IgD-negative memory B cell (primary cell): ENCODE data around the gene PPL. TPM values are rescaled to one million over a fixed set of nuclear protein-coding genes. Genes with fewer than 3 reads are reported as not detected.

ENCODE experiments used
- H3K27ac Mint-ChIP-seq, 3 donors: one replicate each; pipeline ENCODE4 v1.8.0; 2020 to 2022; ENCODE audit warnings: mild to moderate bottlenecking in 3 of 3, mixed read lengths in 3 of 3, moderate library complexity in 1 of 3
- H3K27me3 Mint-ChIP-seq: one replicate; pipeline ENCODE4 v1.8.0; 2021; ENCODE audit warnings: mixed read lengths
- H3K36me3 Mint-ChIP-seq: one replicate; pipeline ENCODE4 v1.8.0; 2020; ENCODE audit warnings: mild to moderate bottlenecking, mixed read lengths
- H3K4me1 Mint-ChIP-seq, 3 donors: one replicate each; pipeline ENCODE4 v1.8.0; 2020 to 2022; ENCODE audit warnings: mixed read lengths in 3 of 3, mild to moderate bottlenecking in 1 of 3
- H3K4me3 Mint-ChIP-seq, 4 donors: one replicate each; pipeline ENCODE4 v1.8.0; 2020 to 2022; ENCODE audit warnings: mild to moderate bottlenecking in 4 of 4, mixed read lengths in 4 of 4, moderate library complexity in 3 of 4
- H3K9me3 Mint-ChIP-seq, 3 donors: one replicate each; pipeline ENCODE4 v1.8.0; 2020 to 2021; ENCODE audit warnings: mixed read lengths in 3 of 3, mild to moderate bottlenecking in 1 of 3
- polyA plus RNA-seq: library from polyadenylated mRNA; unstranded; fragments of 300-500 nt; fragmentation: Illumina TruSeq; gene quantifications from one replicate; pipeline ENCODE4 v1.2.3, GENCODE V29; 2021

Gene PPL
- polyA plus RNA-seq, 1 donor from 2014 or later: 0.55 TPM

GRCh38 chr16:4894276-4895150 lies 42.4 kb downstream of the PPL start:
- no peaks in the 10 kb centered on the region for H3K36me3 Mint-ChIP-seq
- peaks cover 0 to 3% (median 0%) of the 10 kb centered on the region in 3 donors for H3K4me1 Mint-ChIP-seq
- peaks cover 0 to 6% (median 3%) of the 10 kb centered on the region in 3 donors for H3K9me3 Mint-ChIP-seq
- no peak overlapping the region for H3K4me3 Mint-ChIP-seq
- H3K27me3 Mint-ChIP-seq: no peaks in the 10 kb centered on the region
- no peak overlapping the region for H3K27ac Mint-ChIP-seq

GRCh38 chr16:4893103-4893862 lies 43.7 kb downstream of the PPL start:
- Mint-ChIP-seq H3K4me3 (no peak overlapping the region), H3K9me3 (peaks cover 0 to 2% (median 1%) of the 10 kb centered on the region in 3 donors), H3K27me3 (no peaks in the 10 kb centered on the region), H3K36me3 (no peaks in the 10 kb centered on the region), H3K4me1 (peaks cover 0 to 3% (median 0%) of the 10 kb centered on the region in 3 donors), H3K27ac (no peak overlapping the region)

GRCh38 chr16:4892361-4893102 lies 44.4 kb downstream of the PPL start:
- Mint-ChIP-seq H3K9me3 (no peaks in the 10 kb centered on the region), H3K36me3 (no peaks in the 10 kb centered on the region), H3K4me1 (peaks cover 0 to 3% (median 0%) of the 10 kb centered on the region in 3 donors), H3K27ac (no peak overlapping the region), H3K4me3 (no peak overlapping the region), H3K27me3 (no peaks in the 10 kb centered on the region)

- Mint-ChIP-seq H3K27ac (no peak overlapping the region), H3K9me3 (no peaks in the 10 kb centered on the region), H3K36me3 (no peaks in the 10 kb centered on the region), H3K4me3 (no peak overlapping the region), H3K27me3 (no peaks in the 10 kb centered on the region), H3K4me1 (peaks cover 0 to 3% (median 0%) of the 10 kb centered on the region in 3 donors)
These were observed 45.1 kb downstream of the PPL start for GRCh38 chr16:4891886-4892216.

- H3K27ac Mint-ChIP-seq: no peak overlapping the region
- no peaks in the 10 kb centered on the region for H3K9me3 Mint-ChIP-seq
- H3K4me3 Mint-ChIP-seq: no peak overlapping the region
- no peaks in the 10 kb centered on the region for H3K36me3 Mint-ChIP-seq
- peaks cover 0 to 3% (median 0%) of the 10 kb centered on the region in 3 donors for H3K4me1 Mint-ChIP-seq
- H3K27me3 Mint-ChIP-seq: no peaks in the 10 kb centered on the region
These were observed 45.7 kb downstream of the PPL start for GRCh38 chr16:4891097-4891885.

GRCh38 chr16:4890686-4891085 lies 46.3 kb downstream of the PPL start:
- Mint-ChIP-seq H3K36me3 (peaks cover 3% of the 10 kb centered on the region), H3K4me3 (no peak overlapping the region), H3K4me1 (peaks cover 0 to 3% (median 0%) of the 10 kb centered on the region in 3 donors), H3K27ac (no peak overlapping the region), H3K9me3 (no peaks in the 10 kb centered on the region), H3K27me3 (no peaks in the 10 kb centered on the region)

GRCh38 chr16:4890026-4890425 lies 46.9 kb downstream of the PPL start:
- no peak overlapping the region for H3K4me3 Mint-ChIP-seq
- peaks cover 3% of the 10 kb centered on the region for H3K36me3 Mint-ChIP-seq
- peaks cover 0 to 3% (median 0%) of the 10 kb centered on the region in 3 donors for H3K4me1 Mint-ChIP-seq
- H3K9me3 Mint-ChIP-seq: no peaks in the 10 kb centered on the region
- H3K27ac Mint-ChIP-seq: no peak overlapping the region
- H3K27me3 Mint-ChIP-seq: no peaks in the 10 kb centered on the region

GRCh38 chr16:4888428-4889135 lies 48.4 kb downstream of the PPL start:
- Mint-ChIP-seq H3K27ac (peak overlapping the region in 1 of 3 donors; percentile 83), H3K36me3 (peaks cover 9% of the 10 kb centered on the region), H3K4me3 (no peak overlapping the region), H3K4me1 (peaks cover 0 to 1% (median 0%) of the 10 kb centered on the region in 3 donors), H3K9me3 (no peaks in the 10 kb centered on the region), H3K27me3 (no peaks in the 10 kb centered on the region)

- peaks cover 9% of the 10 kb centered on the region for H3K36me3 Mint-ChIP-seq
- H3K27me3 Mint-ChIP-seq: no peaks in the 10 kb centered on the region
- H3K4me3 Mint-ChIP-seq: no peak overlapping the region
- no peaks in the 10 kb centered on the region for H3K9me3 Mint-ChIP-seq
- peak overlapping the region in 1 of 3 donors; percentile 53 for H3K27ac Mint-ChIP-seq
- H3K4me1 Mint-ChIP-seq: peaks cover 0 to 1% (median 0%) of the 10 kb centered on the region in 3 donors
These were observed 50.8 kb downstream of the PPL start for GRCh38 chr16:4886151-4886550.

GRCh38 chr16:4884972-4885874 lies 51.7 kb downstream of the PPL start:
- Mint-ChIP-seq H3K4me1 (no peaks in the 10 kb centered on the region), H3K9me3 (no peaks in the 10 kb centered on the region), H3K27ac (peak overlapping the region in 1 of 3 donors; percentile 73), H3K4me3 (peak overlapping the region in 1 of 4 donors; percentile 78), H3K36me3 (peaks cover 9% of the 10 kb centered on the region), H3K27me3 (no peaks in the 10 kb centered on the region)

- Mint-ChIP-seq H3K4me1 (no peaks in the 10 kb centered on the region), H3K27me3 (no peaks in the 10 kb centered on the region), H3K27ac (no peak overlapping the region), H3K36me3 (peaks cover 9% of the 10 kb centered on the region), H3K4me3 (no peak overlapping the region), H3K9me3 (no peaks in the 10 kb centered on the region)
These were observed 52.7 kb downstream of the PPL start for GRCh38 chr16:4884209-4884608.

GRCh38 chr16:4883501-4883900 lies 53.4 kb downstream of the PPL start:
- Mint-ChIP-seq H3K36me3 (peaks cover 10% of the 10 kb centered on the region), H3K27me3 (no peaks in the 10 kb centered on the region), H3K4me1 (no peaks in the 10 kb centered on the region), H3K9me3 (peaks cover 0 to 1% (median 0%) of the 10 kb centered on the region in 3 donors), H3K27ac (no peak overlapping the region), H3K4me3 (no peak overlapping the region)

GRCh38 chr16:4882633-4883285 lies 54.2 kb downstream of the PPL start:
- Mint-ChIP-seq H3K4me3 (no peak overlapping the region), H3K36me3 (peaks cover 10% of the 10 kb centered on the region), H3K9me3 (peaks cover 0 to 1% (median 0%) of the 10 kb centered on the region in 3 donors), H3K27ac (no peak overlapping the region), H3K27me3 (no peaks in the 10 kb centered on the region), H3K4me1 (no peaks in the 10 kb centered on the region)
